VCaP (cell line): ENCODE measurements around the gene MRGPRF.
"Not testable (repeated sequence)": the region's sequence is repeated elsewhere in the genome, so short reads cannot be mapped to it uniquely, and the experiment has no call there.

Experiments
- H3K27ac ChIP-seq: fragments of 450-650 bp; 2 replicates; pipeline ENCODE4 v1.5.1; 2017
- CTCF ChIP-seq: fragments of 450-650 bp; conservative IDR thresholded peaks from 2 replicates; pipeline ENCODE4 v1.5.1; 2017; ENCODE audit warnings: mild to moderate bottlenecking, moderate library complexity

Gene MRGPRF

GRCh38 chr11:69000831-69001242, 12.2 kb downstream of the MRGPRF start:
- no peak overlapping the region for H3K27ac ChIP-seq
- TF ChIP-seq CTCF = peak; percentile 74

GRCh38 chr11:69000391-69000790, 12.7 kb downstream of the MRGPRF start:
- H3K27ac ChIP-seq = no peak overlapping the region
- TF ChIP-seq CTCF = no peak

- not testable (repeated sequence) for H3K27ac ChIP-seq
Measured at GRCh38 chr11:68999748-69000355, 13.2 kb downstream of the MRGPRF start.

GRCh38 chr11:68999093-68999747, 13.8 kb downstream of the MRGPRF start:
- no peak overlapping the region for H3K27ac ChIP-seq
- TF ChIP-seq CTCF = no peak

GRCh38 chr11:68998390-68998911, 14.6 kb downstream of the MRGPRF start:
- H3K27ac ChIP-seq = no peak overlapping the region
- TF ChIP-seq CTCF = no peak

- TF ChIP-seq CTCF = no peak
- H3K27ac ChIP-seq = no peak overlapping the region
Measured at GRCh38 chr11:68997995-68998348, 15.1 kb downstream of the MRGPRF start.

- H3K27ac ChIP-seq = no peak overlapping the region
- no peak for TF ChIP-seq CTCF
Measured at GRCh38 chr11:68997124-68997994, 15.7 kb downstream of the MRGPRF start.
